Upper lobe of right lung (tissue), 1 donor: ENCODE measurements around the gene LARP6. TPM values are rescaled to one million over a fixed set of nuclear protein-coding genes. Genes with fewer than 3 reads are reported as not detected.
"Not testable (repeated sequence)": the region's sequence is repeated elsewhere in the genome, so short reads cannot be mapped to it uniquely, and the experiment has no call there.

Experiments used
- ATAC-seq: fragments of 200-7000 bp; cut with Tn5 transposase; one replicate; pipeline ENCODE4 v1.9.1; 2020; ENCODE audit warnings: mild to moderate bottlenecking, moderate library complexity
- DNase-seq: peaks from one replicate; pipeline ENCODE4 v3.0.0-alpha.2; 2020
- H3K27ac ChIP-seq: fragments of 200-600 bp; one replicate; pipeline ENCODE4 v1.8.0; 2022
- H3K27me3 ChIP-seq: fragments of 200-600 bp; one replicate; pipeline ENCODE4 v1.8.0; 2022; ENCODE audit warnings: mild to moderate bottlenecking
- H3K36me3 ChIP-seq: fragments of 200-600 bp; one replicate; pipeline ENCODE4 v1.8.0; 2022
- H3K4me1 ChIP-seq: fragments of 200-600 bp; one replicate; pipeline ENCODE4 v1.8.0; 2022
- H3K4me3 ChIP-seq: fragments of 200-600 bp; one replicate; pipeline ENCODE4 v1.8.0; 2022; ENCODE audit warnings: mild to moderate bottlenecking
- H3K9me3 ChIP-seq: fragments of 200-600 bp; one replicate; pipeline ENCODE4 v1.8.0; 2022
- CTCF ChIP-seq: fragments of 200-600 bp; IDR thresholded peaks from one replicate; pipeline ENCODE4 v1.8.0; 2022; ENCODE audit warnings: antibody characterized with exemption
- intact Hi-C: fragments of 100-400 bp; cut with DNase I; formaldehyde crosslinking; loops from one replicate; pipeline ENCODE4 v1.11.0; 2022
- total RNA-seq: library from RNA; stranded (reverse); fragmentation: NEBNext Ultra II Directional; extraction: Animal tissue kit (Norgen Biotek cat#: 25700); gene quantifications from one replicate; pipeline ENCODE4 v1.2.1, GENCODE V29; 2021
- donor health status: DM: no; HTN: yes; CAD: no; lungs with severe emphysema.

Gene LARP6
- total RNA-seq, 1 donor from 2014 or later, result 6.2 TPM

- no peak for ATAC-seq
- H3K9me3 ChIP-seq, result no peaks in the 10 kb centered on the region
- intact Hi-C loops, result no loop called here
- H3K27me3 ChIP-seq, result no peaks in the 10 kb centered on the region
- H3K4me3 ChIP-seq, result no peak overlapping the region
- TF ChIP-seq CTCF, result no peak
- H3K27ac ChIP-seq, result no peak overlapping the region
- no peak for DNase-seq
- H3K36me3 ChIP-seq, result no peaks in the 10 kb centered on the region
- H3K4me1 ChIP-seq, result peaks cover 5% of the 10 kb centered on the region
Observed at GRCh38 chr15:70866982-70867641, 13.2 kb upstream of the LARP6 start.

- Histone ChIP-seq H3K36me3 (no peaks in the 10 kb centered on the region), H3K4me1 (peaks cover 5% of the 10 kb centered on the region), H3K4me3 (no peak overlapping the region), H3K9me3 (no peaks in the 10 kb centered on the region), H3K27ac (no peak overlapping the region), H3K27me3 (no peaks in the 10 kb centered on the region)
- no peak for TF ChIP-seq CTCF
- ATAC-seq (no peak), DNase-seq (no peak)
- intact Hi-C loops, result no loop called here
Observed at GRCh38 chr15:70863450-70864218, 9.7 kb upstream of the LARP6 start.

- no peak for TF ChIP-seq CTCF
- ATAC-seq, result no peak
- intact Hi-C loops, result no loop called here
- DNase-seq, result no peak
- H3K4me1 ChIP-seq, result peaks cover 12% of the 10 kb centered on the region
- no peaks in the 10 kb centered on the region for H3K36me3 ChIP-seq
- H3K4me3 ChIP-seq, result no peak overlapping the region
- H3K9me3 ChIP-seq, result no peaks in the 10 kb centered on the region
- no peak overlapping the region for H3K27ac ChIP-seq
- H3K27me3 ChIP-seq, result peaks cover 6% of the 10 kb centered on the region
Observed at GRCh38 chr15:70859998-70860397, 6.0 kb upstream of the LARP6 start.

GRCh38 chr15:70859322-70859908, 5.5 kb upstream of the LARP6 start:
- H3K27me3 ChIP-seq, result peaks cover 12% of the 10 kb centered on the region
- H3K4me1 ChIP-seq, result peaks cover 15% of the 10 kb centered on the region
- no peak for ATAC-seq
- no peak for DNase-seq
- intact Hi-C loops, result no loop called here
- no peak overlapping the region for H3K4me3 ChIP-seq
- no peak overlapping the region for H3K27ac ChIP-seq
- no peak for TF ChIP-seq CTCF
- H3K9me3 ChIP-seq, result no peaks in the 10 kb centered on the region
- H3K36me3 ChIP-seq, result no peaks in the 10 kb centered on the region

- Histone ChIP-seq H3K4me1 (peaks cover 17% of the 10 kb centered on the region), H3K27me3 (peaks cover 12% of the 10 kb centered on the region)
- DNase-seq, H3K4me3 ChIP-seq, ATAC-seq, H3K27ac ChIP-seq, H3K36me3 ChIP-seq, intact Hi-C loops, H3K9me3 ChIP-seq: not testable (repeated sequence)
Observed at GRCh38 chr15:70858614-70859321, 4.8 kb upstream of the LARP6 start.
